Fibroblast of lung (primary cell): Measurements from ENCODE around the gene MAB21L4. TPM values are rescaled to one million over a fixed set of nuclear protein-coding genes. Genes with fewer than 3 reads are reported as not detected.

Source experiments
- DNase-seq, 2 donors: peaks; one replicate each; pipeline versions ENCODE4 v3.0.0 to v3.0.0-alpha.2; 2010; ENCODE audit warnings: low read depth in 2 of 2
- H2AFZ ChIP-seq: 2 replicates; pipeline ENCODE4 v1.5.1; 2012; ENCODE audit warnings: low read length, control low read depth, inconsistent platforms
- H3K27ac ChIP-seq: 2 replicates; pipeline ENCODE4 v1.5.1; 2011; ENCODE audit warnings: low read length, control low read depth; ENCODE audit not compliant: insufficient read depth
- H3K27me3 ChIP-seq: 2 replicates; pipeline ENCODE4 v1.5.1; 2011; ENCODE audit warnings: mild to moderate bottlenecking, low read length; ENCODE audit not compliant: control insufficient read depth, insufficient read depth
- H3K36me3 ChIP-seq: 2 replicates; pipeline ENCODE4 v1.5.1; 2011; ENCODE audit warnings: low read length; ENCODE audit not compliant: control insufficient read depth, insufficient read depth
- H3K4me1 ChIP-seq: 2 replicates; pipeline ENCODE4 v1.5.1; 2011; ENCODE audit warnings: low read length; ENCODE audit not compliant: control insufficient read depth, insufficient read depth; ENCODE audit errors: extremely low read depth
- H3K4me2 ChIP-seq: 2 replicates; pipeline ENCODE4 v1.5.1; 2011; ENCODE audit warnings: low read length, control low read depth; ENCODE audit not compliant: insufficient read depth; ENCODE audit errors: extremely low read depth
- H3K4me3 ChIP-seq, 4 experiments: fragments of 200-600 bp in 1 of 4; sonication (generic) in 1 of 4; replicated peaks in 1 of 4; 2 replicates each; pipeline ENCODE4 v1.5.1; 2011 to 2016; ENCODE audit warnings: low read length in 4 of 4, low read depth in 3 of 4, mild to moderate bottlenecking in 3 of 4, control low read depth in 2 of 4, inconsistent platforms in 1 of 4, mixed read lengths in 1 of 4; ENCODE audit not compliant: insufficient read depth in 1 of 4; ENCODE audit errors: control extremely low read depth in 1 of 4
- H3K79me2 ChIP-seq: 2 replicates; pipeline ENCODE4 v1.5.1; 2012; ENCODE audit warnings: mild to moderate bottlenecking, low read length, inconsistent platforms; ENCODE audit not compliant: control insufficient read depth, insufficient read depth
- H3K9ac ChIP-seq: 2 replicates; pipeline ENCODE4 v1.5.1; 2011; ENCODE audit warnings: mild to moderate bottlenecking, low read length, control low read depth; ENCODE audit not compliant: insufficient read depth
- H3K9me3 ChIP-seq: 2 replicates; pipeline ENCODE4 v1.5.1; 2012; ENCODE audit warnings: low read depth, low read length; ENCODE audit not compliant: control insufficient read depth, insufficient read depth
- H4K20me1 ChIP-seq: 2 replicates; pipeline ENCODE4 v1.5.1; 2011; ENCODE audit warnings: low read length; ENCODE audit not compliant: control insufficient read depth, insufficient read depth; ENCODE audit errors: extremely low read depth
- CTCF ChIP-seq, 2 donors: IDR thresholded peaks in 1 of 2; conservative IDR thresholded peaks in 1 of 2; 1 replicate in 1 of 2; 2 replicates in 1 of 2; pipeline ENCODE4 v1.5.1; 2011 to 2012; ENCODE audit warnings: low read length in 2 of 2, control low read depth in 1 of 2, inconsistent platforms in 1 of 2, low read depth in 1 of 2, mild to moderate bottlenecking in 1 of 2
- EZH2 ChIP-seq: IDR thresholded peaks from 2 replicates; pipeline ENCODE4 v1.5.1; 2012; ENCODE audit warnings: low read length, control low read depth, mild to moderate bottlenecking; ENCODE audit errors: missing control alignments
- polyA plus RNA-seq, 2 donors: library from polyadenylated mRNA; depleted of rRNA in 1 of 2; stranded (reverse) in 1 of 2; unstranded in 1 of 2; fragments of >200 nt; gene quantifications; 2 replicates each; pipeline ENCODE4 v1.2.1, GENCODE V29; 2011 to 2012; ENCODE audit warnings: missing spikeins in 1 of 2
- total RNA-seq: library from RNA; depleted of rRNA; stranded (reverse); fragments of >200 nt; gene quantifications from 2 replicates; pipeline ENCODE4 v1.2.1, GENCODE V29; 2014

MAB21L4 gene
- total and polyA plus RNA-seq, 2 donors (not counting 1 experiment from before 2014, with no cell fraction given): not detected

GRCh38 chr2:240852671-240853314 is 43.2 kb downstream of the MAB21L4 start:
- Histone ChIP-seq H3K4me1 (no peaks in the 10 kb centered on the region), H3K4me3 (no peak overlapping the region), H2AFZ (no peak overlapping the region), H3K36me3 (no peaks in the 10 kb centered on the region), H3K9me3 (no peaks in the 10 kb centered on the region), H3K27ac (no peak overlapping the region), H3K4me2 (no peak overlapping the region), H4K20me1 (no peaks in the 10 kb centered on the region), H3K9ac (no peak overlapping the region), H3K79me2 (no peaks in the 10 kb centered on the region), H3K27me3 (no peaks in the 10 kb centered on the region)
- TF ChIP-seq CTCF (conservative IDR thresholded peaks at IDR 0.05 in 1 of 2, IDR thresholded peaks at IDR 0.05 in 1 of 2; ENCODE audit: low read depth in 1 of 2, low read length in 2 of 2) (no peak), EZH2 (no peak)
- no peak for DNase-seq

- H3K27me3 ChIP-seq: no peaks in the 10 kb centered on the region
- TF ChIP-seq CTCF (conservative IDR thresholded peaks at IDR 0.05 in 1 of 2, IDR thresholded peaks at IDR 0.05 in 1 of 2; ENCODE audit: low read depth in 1 of 2, low read length in 2 of 2) (peak; percentile 91 to 96), EZH2 (no peak)
- H2AFZ ChIP-seq: no peak overlapping the region
Measured at GRCh38 chr2:240851078-240851991, 44.6 kb downstream of the MAB21L4 start.

GRCh38 chr2:240850756-240851077 is 45.2 kb downstream of the MAB21L4 start:
- Histone ChIP-seq H3K4me3 (no peak overlapping the region), H2AFZ (no peak overlapping the region), H3K36me3 (no peaks in the 10 kb centered on the region), H3K9me3 (no peaks in the 10 kb centered on the region), H3K4me1 (no peaks in the 10 kb centered on the region), H3K27me3 (no peaks in the 10 kb centered on the region), H4K20me1 (no peaks in the 10 kb centered on the region), H3K79me2 (no peaks in the 10 kb centered on the region), H3K9ac (no peak overlapping the region), H3K27ac (no peak overlapping the region), H3K4me2 (no peak overlapping the region)
- TF ChIP-seq EZH2 (no peak), CTCF (conservative IDR thresholded peaks at IDR 0.05 in 1 of 2, IDR thresholded peaks at IDR 0.05 in 1 of 2; ENCODE audit: low read depth in 1 of 2, low read length in 2 of 2) (no peak)
- DNase-seq: no peak

More at GRCh38 chr2:240851078-240851991, 44.6 kb downstream of the MAB21L4 start:
- H3K27ac ChIP-seq: no peak overlapping the region
- DNase-seq: peak; percentile 56 to 79
- H3K4me2 ChIP-seq: no peak overlapping the region
- H3K4me1 ChIP-seq: no peaks in the 10 kb centered on the region
- no peaks in the 10 kb centered on the region for H3K9me3 ChIP-seq
- no peaks in the 10 kb centered on the region for H4K20me1 ChIP-seq
- no peak overlapping the region for H3K4me3 ChIP-seq
- H3K9ac ChIP-seq: no peak overlapping the region
- no peaks in the 10 kb centered on the region for H3K79me2 ChIP-seq
- no peaks in the 10 kb centered on the region for H3K36me3 ChIP-seq
